IMR-90 (cell line): ENCODE measurements around the gene MPV17. TPM values are rescaled to one million over a fixed set of nuclear protein-coding genes. Genes with fewer than 3 reads are reported as not detected.

Experiments
- ATAC-seq: fragments of 200-7000 bp; cut with Tn5 transposase; 2 replicates; pipeline ENCODE4 v1.9.1; 2020; ENCODE audit warnings: low read depth, mild to moderate bottlenecking, moderate library complexity
- BruUV-seq: library from RNA; stranded (reverse); fragments of 400-500 nt; replicated peaks from 2 replicates; lab custom pipeline; 2021; lab: Mats Ljungman, UMichigan
- CTCF ChIA-PET: fragments of 300-600 bp; formaldehyde crosslinking; extraction: SDS; loops from one replicate; lab custom pipeline; 2021; ENCODE audit warnings: antibody characterized with exemption; lab: Yijun Ruan, JAX
- POLR2A ChIA-PET: fragments of 300-600 bp; sonication (Branson Sonifier 250); formaldehyde crosslinking; loops from one replicate; lab custom pipeline; 2022; ENCODE audit warnings: antibody characterized with exemption; ENCODE audit not compliant: unreplicated experiment; lab: Charles Lee
- DNase-seq: peaks from one replicate; pipeline ENCODE4 v3.0.0; 2013
- H2AFZ ChIP-seq: replicated peaks from 2 replicates; pipeline ENCODE3; 2013; ENCODE audit warnings: low read length, mild to moderate bottlenecking; ENCODE audit not compliant: poor library complexity
- H2AK5ac ChIP-seq: 2 replicates; pipeline ENCODE4 v1.6.1; 2013; ENCODE audit warnings: low read depth, low read length, inconsistent platforms
- H2AK9ac ChIP-seq: replicated peaks from 2 replicates; pipeline ENCODE3; 2013; ENCODE audit warnings: mild to moderate bottlenecking, low read depth, low read length, moderate library complexity; ENCODE audit not compliant: poor library complexity
- H2BK120ac ChIP-seq: 2 replicates; pipeline ENCODE4 v1.6.1; 2013; ENCODE audit warnings: low read depth, low read length, inconsistent platforms
- H2BK15ac ChIP-seq: 3 replicates; pipeline ENCODE4 v1.6.1; 2013; ENCODE audit warnings: low read depth, low read length, inconsistent platforms
- H2BK20ac ChIP-seq: 2 replicates; pipeline ENCODE4 v1.6.1; 2013; ENCODE audit warnings: low read depth, mild to moderate bottlenecking, inconsistent platforms, low read length, moderate library complexity
- H2BK5ac ChIP-seq: 2 replicates; pipeline ENCODE4 v1.6.1; 2013; ENCODE audit warnings: mild to moderate bottlenecking, low read depth, low read length, inconsistent platforms; ENCODE audit not compliant: poor library complexity, severe bottlenecking
- H3K14ac ChIP-seq: replicated peaks from 2 replicates; pipeline ENCODE4 v1.6.1; 2013; ENCODE audit warnings: low read depth, low read length, inconsistent platforms
- H3K18ac ChIP-seq: 2 replicates; pipeline ENCODE4 v1.6.1; 2013; ENCODE audit warnings: low read depth, low read length, control low read depth
- H3K23ac ChIP-seq: 2 replicates; pipeline ENCODE4 v1.6.1; 2013; ENCODE audit warnings: low read depth, low read length, inconsistent platforms
- H3K27ac ChIP-seq: 2 replicates; pipeline ENCODE4 v1.5.1; 2013; ENCODE audit warnings: mild to moderate bottlenecking, control low read depth, low read length; ENCODE audit not compliant: insufficient read depth
- H3K27me3 ChIP-seq: 2 replicates; pipeline ENCODE4 v1.6.1; 2013; ENCODE audit warnings: low read length; ENCODE audit not compliant: control insufficient read depth, insufficient read depth
- H3K36me3 ChIP-seq: 2 replicates; pipeline ENCODE4 v1.6.1; 2013; ENCODE audit warnings: low read length, mixed read lengths; ENCODE audit not compliant: control insufficient read depth, insufficient read depth
- H3K4ac ChIP-seq: 2 replicates; pipeline ENCODE4 v1.6.1; 2013; ENCODE audit warnings: low read depth, low read length, inconsistent platforms
- H3K4me1 ChIP-seq: 2 replicates; pipeline ENCODE4 v1.6.1; 2013; ENCODE audit warnings: low read length, mixed read lengths; ENCODE audit not compliant: control insufficient read depth, insufficient read depth
- H3K4me2 ChIP-seq: 2 replicates; pipeline ENCODE4 v1.6.1; 2013; ENCODE audit warnings: low read depth, mild to moderate bottlenecking, control low read depth, low read length, moderate library complexity
- H3K4me3 ChIP-seq: 2 replicates; pipeline ENCODE4 v1.5.1; 2013; ENCODE audit warnings: low read depth, mild to moderate bottlenecking, control low read depth, low read length, moderate library complexity; ENCODE audit not compliant: insufficient read depth
- H3K56ac ChIP-seq: 2 replicates; pipeline ENCODE4 v1.6.1; 2013; ENCODE audit warnings: low read length, inconsistent platforms; ENCODE audit not compliant: insufficient read depth; ENCODE audit errors: extremely low read depth
- H3K79me1 ChIP-seq, 2 experiments: 2 replicates each; pipeline ENCODE4 v1.6.1; 2013; ENCODE audit warnings: low read length in 2 of 2, inconsistent platforms in 1 of 2, low read depth in 1 of 2
- H3K9ac ChIP-seq: 2 replicates; pipeline ENCODE4 v1.6.1; 2013; ENCODE audit warnings: low read depth, low read length, control low read depth
- H3K9me1 ChIP-seq: 2 replicates; pipeline ENCODE4 v1.6.1; 2013; ENCODE audit warnings: low read length, inconsistent platforms; ENCODE audit not compliant: insufficient read depth
- H3K9me3 ChIP-seq: 2 replicates; pipeline ENCODE4 v1.6.1; 2013; ENCODE audit warnings: low read length; ENCODE audit not compliant: control insufficient read depth, insufficient read depth
- H4K20me1 ChIP-seq: 2 replicates; pipeline ENCODE4 v1.6.1; 2013; ENCODE audit warnings: low read length, inconsistent platforms; ENCODE audit not compliant: insufficient read depth
- H4K5ac ChIP-seq: 2 replicates; pipeline ENCODE4 v1.6.1; 2013; ENCODE audit warnings: mild to moderate bottlenecking, low read depth, low read length, control low read depth
- H4K8ac ChIP-seq, 2 experiments: 2 replicates each; pipeline ENCODE4 v1.6.1; 2013; ENCODE audit warnings: low read depth in 2 of 2, low read length in 2 of 2, control low read depth in 1 of 2, inconsistent platforms in 1 of 2
- H4K91ac ChIP-seq: 2 replicates; pipeline ENCODE4 v1.6.1; 2013; ENCODE audit warnings: low read depth, low read length, inconsistent platforms; ENCODE audit not compliant: insufficient read depth
- BHLHE40 ChIP-seq: fragments of 150-350 bp; IDR thresholded peaks from 2 replicates; pipeline ENCODE4 v1.6.1; 2016; ENCODE audit warnings: mild to moderate bottlenecking, low read depth, low read length
- CEBPB ChIP-seq: IDR thresholded peaks from 2 replicates; pipeline ENCODE4 v1.6.1; 2012; ENCODE audit warnings: low read depth, low read length, improper control_type of control experiment
- CHD1 ChIP-seq: IDR thresholded peaks from 2 replicates; pipeline ENCODE4 v1.6.1; 2012; ENCODE audit warnings: low read depth, low read length, improper control_type of control experiment
- FOS ChIP-seq: fragments of 150-350 bp; IDR thresholded peaks from 2 replicates; pipeline ENCODE4 v1.6.1; 2016; ENCODE audit warnings: low read depth, low read length
- MAFK ChIP-seq: IDR thresholded peaks from 2 replicates; pipeline ENCODE4 v1.6.1; 2012; ENCODE audit warnings: low read depth, low read length, improper control_type of control experiment
- MAZ ChIP-seq: IDR thresholded peaks from 2 replicates; pipeline ENCODE4 v1.6.1; 2012; ENCODE audit warnings: low read depth, mild to moderate bottlenecking, low read length, improper control_type of control experiment, moderate library complexity, borderline replicate concordance
- MXI1 ChIP-seq: IDR thresholded peaks from 2 replicates; pipeline ENCODE4 v1.6.1; 2012; ENCODE audit warnings: low read depth, mild to moderate bottlenecking, low read length, moderate library complexity, borderline replicate concordance
- NFE2L2 ChIP-seq: fragments of 150-350 bp; IDR thresholded peaks from 2 replicates; pipeline ENCODE4 v1.6.1; 2016; ENCODE audit warnings: low read depth, mild to moderate bottlenecking, low read length
- POLR2A ChIP-seq: IDR thresholded peaks from 2 replicates; pipeline ENCODE4 v1.6.1; 2012; ENCODE audit warnings: mild to moderate bottlenecking, low read depth, low read length
- RAD21 ChIP-seq: IDR thresholded peaks from 2 replicates; pipeline ENCODE4 v1.6.1; 2012; ENCODE audit warnings: low read length, improper control_type of control experiment
- RCOR1 ChIP-seq: IDR thresholded peaks from 2 replicates; pipeline ENCODE4 v1.6.1; 2012; ENCODE audit warnings: mild to moderate bottlenecking, low read length, improper control_type of control experiment; ENCODE audit not compliant: insufficient replicate concordance
- RFX5 ChIP-seq: IDR thresholded peaks from 2 replicates; pipeline ENCODE4 v1.8.0; 2012; ENCODE audit warnings: low read depth, mild to moderate bottlenecking, low read length, moderate library complexity
- SMC3 ChIP-seq: fragments of 150-350 bp; IDR thresholded peaks from 2 replicates; pipeline ENCODE4 v1.6.1; 2016; ENCODE audit warnings: low read depth, mild to moderate bottlenecking, antibody characterized with exemption, low read length, moderate library complexity
- WGBS, 2 experiments: methylation state at CpG; one replicate each; pipeline versions ENCODE4 v1.1.5 to v1.1.7; 2013; ENCODE audit warnings: missing lambda C conversion rate in 2 of 2; ENCODE audit not compliant: insufficient read length in 1 of 2; ENCODE audit errors: extremely low coverage in 2 of 2; 5-methylcytosine and 5-hydroxymethylcytosine counted together
- dilution Hi-C: fragments of 300-500 bp; cut with HindIII; formaldehyde crosslinking; loops from one replicate; pipeline ENCODE4 v1.14.3; 2018; ENCODE audit warnings: low sequenced_read_pairs; ENCODE audit not compliant: unreplicated experiment
- in situ Hi-C: fragments of 300-500 bp; cut with MboI; formaldehyde crosslinking; loops from 3 replicates; pipeline ENCODE4 v1.14.3; 2019; ENCODE audit warnings: low sequenced_read_pairs, inconsistent platforms, mixed read lengths
- intact Hi-C: fragments of 100-400 bp; cut with micrococcal nuclease; formaldehyde crosslinking; loops from 2 replicates; pipeline ENCODE4 v1.10.0; 2022
- polyA plus RNA-seq, 3 experiments: library from polyadenylated mRNA; depleted of rRNA; stranded (reverse); fragments of >200 nt; gene quantifications; 2 replicates each; pipeline ENCODE4 v1.2.3, GENCODE V29; 2012; ENCODE audit warnings: low replicate concordance in 1 of 3
- total RNA-seq: library from RNA; depleted of rRNA; stranded (reverse); fragments of >200 nt; gene quantifications from 2 replicates; pipeline ENCODE4 v1.2.3, GENCODE V29; 2012
- TF ChIP-seq, protein P1 (sequence below): fragments of 150-350 bp; IDR thresholded peaks from 2 replicates; pipeline ENCODE4 v1.6.1; 2016; ENCODE audit warnings: low read depth, mild to moderate bottlenecking, low read length, moderate library complexity, borderline replicate concordance
- TF ChIP-seq, protein P2 (sequence below): conservative IDR thresholded peaks from 2 replicates; pipeline ENCODE4 v1.5.1; 2012; ENCODE audit warnings: mild to moderate bottlenecking, low read depth, low read length, improper control_type of control experiment
- TF ChIP-seq, protein P3 (sequence below): fragments of 150-350 bp; IDR thresholded peaks from 2 replicates; pipeline ENCODE4 v1.6.1; 2017; ENCODE audit warnings: mild to moderate bottlenecking, antibody characterized with exemption, low read length, low read depth

MPV17 gene
- total and polyA plus RNA-seq, 2 of the 4 experiments (the other 2 are of a cell fraction) = 70.4 to 160 TPM

DNA sequence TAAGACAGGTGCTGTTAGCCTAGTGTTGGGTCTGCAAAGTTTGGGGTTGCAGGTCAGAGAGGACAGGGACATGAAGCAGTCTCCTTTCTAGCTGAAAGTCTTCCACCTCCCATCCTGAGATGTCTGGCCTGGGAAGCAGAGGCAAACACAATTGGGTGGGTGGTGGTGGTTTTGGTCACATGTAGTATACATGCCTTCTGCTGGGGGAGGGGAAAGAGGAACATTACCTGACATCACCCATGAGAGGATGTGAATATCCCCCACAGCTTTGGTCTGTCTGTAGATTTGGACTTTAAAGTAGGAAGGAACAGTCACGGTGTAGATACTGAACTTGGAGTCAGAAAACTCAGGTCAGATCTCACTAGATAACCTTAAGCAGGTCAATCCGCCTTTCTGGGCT is 52.2 kb downstream of the MPV17 start:
- ChIA-PET POLR2A (no interaction called here), CTCF (interaction anchor here (0.6 to 2.0 kb wide), 2 partner anchors 10 to 1036 kb away, joined by 5 to 8 read pairs; no protein-coding TSS in a partner anchor)
- DNase-seq = no peak
- no peaks in the 10 kb centered on the region for H3K79me1 ChIP-seq
- TF ChIP-seq, protein P1, sequence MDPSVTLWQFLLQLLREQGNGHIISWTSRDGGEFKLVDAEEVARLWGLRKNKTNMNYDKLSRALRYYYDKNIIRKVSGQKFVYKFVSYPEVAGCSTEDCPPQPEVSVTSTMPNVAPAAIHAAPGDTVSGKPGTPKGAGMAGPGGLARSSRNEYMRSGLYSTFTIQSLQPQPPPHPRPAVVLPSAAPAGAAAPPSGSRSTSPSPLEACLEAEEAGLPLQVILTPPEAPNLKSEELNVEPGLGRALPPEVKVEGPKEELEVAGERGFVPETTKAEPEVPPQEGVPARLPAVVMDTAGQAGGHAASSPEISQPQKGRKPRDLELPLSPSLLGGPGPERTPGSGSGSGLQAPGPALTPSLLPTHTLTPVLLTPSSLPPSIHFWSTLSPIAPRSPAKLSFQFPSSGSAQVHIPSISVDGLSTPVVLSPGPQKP = no peak
- no peak for TF ChIP-seq CHD1
- no peak for TF ChIP-seq RCOR1
- no peak for TF ChIP-seq MXI1
- TF ChIP-seq CEBPB = no peak
- TF ChIP-seq BHLHE40 = no peak
- no peak for TF ChIP-seq NFE2L2
- no peak for TF ChIP-seq RAD21
- no peak for TF ChIP-seq POLR2A
- TF ChIP-seq MAZ = no peak
- no peak for TF ChIP-seq SMC3
- TF ChIP-seq, protein P2, sequence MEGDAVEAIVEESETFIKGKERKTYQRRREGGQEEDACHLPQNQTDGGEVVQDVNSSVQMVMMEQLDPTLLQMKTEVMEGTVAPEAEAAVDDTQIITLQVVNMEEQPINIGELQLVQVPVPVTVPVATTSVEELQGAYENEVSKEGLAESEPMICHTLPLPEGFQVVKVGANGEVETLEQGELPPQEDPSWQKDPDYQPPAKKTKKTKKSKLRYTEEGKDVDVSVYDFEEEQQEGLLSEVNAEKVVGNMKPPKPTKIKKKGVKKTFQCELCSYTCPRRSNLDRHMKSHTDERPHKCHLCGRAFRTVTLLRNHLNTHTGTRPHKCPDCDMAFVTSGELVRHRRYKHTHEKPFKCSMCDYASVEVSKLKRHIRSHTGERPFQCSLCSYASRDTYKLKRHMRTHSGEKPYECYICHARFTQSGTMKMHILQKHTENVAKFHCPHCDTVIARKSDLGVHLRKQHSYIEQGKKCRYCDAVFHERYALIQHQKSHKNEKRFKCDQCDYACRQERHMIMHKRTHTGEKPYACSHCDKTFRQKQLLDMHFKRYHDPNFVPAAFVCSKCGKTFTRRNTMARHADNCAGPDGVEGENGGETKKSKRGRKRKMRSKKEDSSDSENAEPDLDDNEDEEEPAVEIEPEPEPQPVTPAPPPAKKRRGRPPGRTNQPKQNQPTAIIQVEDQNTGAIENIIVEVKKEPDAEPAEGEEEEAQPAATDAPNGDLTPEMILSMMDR = no peak
- no peak for TF ChIP-seq MAFK
- TF ChIP-seq FOS = no peak
- TF ChIP-seq RFX5 = no peak
- TF ChIP-seq, protein P3, sequence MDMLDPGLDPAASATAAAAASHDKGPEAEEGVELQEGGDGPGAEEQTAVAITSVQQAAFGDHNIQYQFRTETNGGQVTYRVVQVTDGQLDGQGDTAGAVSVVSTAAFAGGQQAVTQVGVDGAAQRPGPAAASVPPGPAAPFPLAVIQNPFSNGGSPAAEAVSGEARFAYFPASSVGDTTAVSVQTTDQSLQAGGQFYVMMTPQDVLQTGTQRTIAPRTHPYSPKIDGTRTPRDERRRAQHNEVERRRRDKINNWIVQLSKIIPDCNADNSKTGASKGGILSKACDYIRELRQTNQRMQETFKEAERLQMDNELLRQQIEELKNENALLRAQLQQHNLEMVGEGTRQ = no peak
- H2BK20ac ChIP-seq = no peak overlapping the region
- no peak for ATAC-seq
- H3K56ac ChIP-seq = no peak overlapping the region
- H2BK5ac ChIP-seq = no peak overlapping the region
- H3K36me3 ChIP-seq = no peaks in the 10 kb centered on the region
- WGBS, 2 experiments = no CpG with 5 or more reads among the region's 2 CpGs
- no peak overlapping the region for H3K18ac ChIP-seq
- no peak overlapping the region for H2BK15ac ChIP-seq
- H3K9me1 ChIP-seq = no peaks in the 10 kb centered on the region
- no peak overlapping the region for H2AK5ac ChIP-seq
- no peak overlapping the region for H3K23ac ChIP-seq
- intact Hi-C loops = no loop called here
- H2BK120ac ChIP-seq = no peak overlapping the region
- BruUV-seq = no TSS peak
- no peak overlapping the region for H3K9ac ChIP-seq
- H3K4me2 ChIP-seq = no peak overlapping the region
- H3K4ac ChIP-seq = no peak overlapping the region
- no peak overlapping the region for H2AK9ac ChIP-seq
- H3K14ac ChIP-seq = no peak overlapping the region
- H3K27ac ChIP-seq = no peak overlapping the region
- in situ Hi-C loops = no loop called here
- no peaks in the 10 kb centered on the region for H3K9me3 ChIP-seq
- H2AFZ ChIP-seq = no peak overlapping the region
- no peak overlapping the region for H4K5ac ChIP-seq
- no peaks in the 10 kb centered on the region for H3K4me1 ChIP-seq
- no peaks in the 10 kb centered on the region for H4K20me1 ChIP-seq
- peaks cover 53% of the 10 kb centered on the region for H3K27me3 ChIP-seq
- H3K4me3 ChIP-seq = no peak overlapping the region
- no peak overlapping the region for H4K8ac ChIP-seq
- dilution Hi-C loops = no loop called here
- no peak overlapping the region for H4K91ac ChIP-seq
